ENCODE data around the gene SLC49A4.

The SLC49A4 gene

DNA sequence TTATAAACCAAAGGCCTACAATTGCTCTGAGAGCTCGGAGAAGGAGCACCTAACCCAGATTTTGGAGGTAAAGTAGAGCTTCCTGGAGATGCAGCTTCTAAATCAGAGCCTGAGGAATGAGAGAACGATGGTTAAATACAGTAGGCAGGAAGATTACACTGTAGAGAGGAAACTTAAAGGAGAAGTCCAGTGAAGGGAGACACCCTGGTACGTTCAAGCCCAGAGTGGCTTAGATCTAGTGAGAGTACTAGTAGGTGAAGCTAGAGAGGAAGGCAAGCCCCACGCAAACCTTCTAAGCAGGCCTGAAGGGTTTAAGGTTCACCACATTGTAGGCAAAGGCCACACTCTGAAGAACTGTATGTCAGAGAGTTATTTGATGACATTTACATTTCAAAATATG, 33.4 kb downstream of the SLC49A4 start:
- Histone ChIP-seq H3K27ac (ENCODE audit: extremely low read depth, low read depth, low read length) (no peak overlapping the region), H3K36me3 (ENCODE audit: control insufficient read depth in 2 of 2, insufficient read depth in 1 of 2, low read length in 2 of 2) (peaks cover 0 to 18% of the 10 kb centered on the region in 2 experiments; a peak in 2 of 3 replicates), H3K4me3 (ENCODE audit: low read depth, low read length) (no peak overlapping the region), H3K4me1 (ENCODE audit: control insufficient read depth, insufficient read depth, low read length) (no peaks in the 10 kb centered on the region), H3K9me3 (ENCODE audit: control insufficient read depth, insufficient read depth, low read depth, low read length) (no peaks in the 10 kb centered on the region)
- POLR2A ChIA-PET: no interaction called here
- CTCF ChIA-PET: no interaction called here
- TF ChIP-seq ZNF626 (tag by site-specific recombination; IDR thresholded peaks at IDR 0.05): no peak
- no peak for TF ChIP-seq ZNF664 (tag by site-specific recombination; IDR thresholded peaks at IDR 0.05)

DNA sequence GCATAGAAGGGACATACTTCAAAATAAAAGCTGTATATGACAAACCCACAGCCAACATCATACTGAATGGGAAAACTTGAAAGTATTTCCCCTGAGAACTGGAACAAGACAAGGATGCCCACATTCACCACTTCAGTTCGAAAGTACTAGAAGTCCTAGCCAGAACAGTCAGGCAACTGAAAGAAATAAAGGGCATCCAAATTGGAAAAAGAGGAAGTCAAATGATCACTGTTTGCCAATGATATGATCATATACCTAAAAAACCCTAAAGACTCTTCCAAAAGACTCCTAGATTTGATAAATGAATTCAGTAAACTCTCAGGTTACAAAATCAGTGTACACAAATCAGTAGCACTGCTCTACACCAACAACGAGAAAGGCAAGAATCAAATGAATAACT, 40.7 kb downstream of the SLC49A4 start:
- TF ChIP-seq GLI2 (tag by site-specific recombination; IDR thresholded peaks at IDR 0.05; ENCODE audit: borderline replicate concordance, low read depth): no peak
- TF ChIP-seq ZNF2 (tag by site-specific recombination; IDR thresholded peaks at IDR 0.05): no peak
- TF ChIP-seq RBAK (tag by site-specific recombination; IDR thresholded peaks at IDR 0.05): no peak
- TF ChIP-seq ZNF626 (tag by site-specific recombination; IDR thresholded peaks at IDR 0.05): no peak
- TF ChIP-seq ZNF335 (tag by site-specific recombination; conservative IDR thresholded peaks at IDR 0.05): no peak
- no peak for TF ChIP-seq GFI1B (tag by site-specific recombination; IDR thresholded peaks at IDR 0.05)
- TF ChIP-seq ZNF223 (tag by site-specific recombination; IDR thresholded peaks at IDR 0.05): no peak
- TF ChIP-seq ZNF596 (tag by site-specific recombination; IDR thresholded peaks at IDR 0.05): no peak
- TF ChIP-seq ZNF561 (tag by site-specific recombination; IDR thresholded peaks at IDR 0.05; ENCODE audit: borderline replicate concordance): no peak
- TF ChIP-seq ZNF449 (tag by site-specific recombination; IDR thresholded peaks at IDR 0.05): no peak
- TF ChIP-seq PRDM1 (tag by site-specific recombination; IDR thresholded peaks at IDR 0.05): no peak
- no peak for TF ChIP-seq ZNF10 (tag by site-specific recombination; IDR thresholded peaks at IDR 0.05)
- no peak for TF ChIP-seq ZNF426 (tag by site-specific recombination; IDR thresholded peaks at IDR 0.05)
- ChIA-PET POLR2A (no interaction called here), CTCF (interaction anchor here (0.6 kb wide), 1 partner anchor 13 kb away, joined by 3 read pairs; no protein-coding TSS in a partner anchor)
- Histone ChIP-seq H3K9me3 (ENCODE audit: control insufficient read depth, insufficient read depth, low read depth, low read length) (no peaks in the 10 kb centered on the region), H3K4me3 (ENCODE audit: low read depth, low read length) (no peak overlapping the region), H3K4me1 (ENCODE audit: control insufficient read depth, insufficient read depth, low read length) (no peaks in the 10 kb centered on the region), H3K27ac (ENCODE audit: extremely low read depth, low read depth, low read length) (no peak overlapping the region), H3K36me3 (ENCODE audit: control insufficient read depth in 2 of 2, insufficient read depth in 1 of 2, low read length in 2 of 2) (peaks cover 0 to 7% of the 10 kb centered on the region in 2 experiments; a peak in 2 of 3 replicates)

DNA sequence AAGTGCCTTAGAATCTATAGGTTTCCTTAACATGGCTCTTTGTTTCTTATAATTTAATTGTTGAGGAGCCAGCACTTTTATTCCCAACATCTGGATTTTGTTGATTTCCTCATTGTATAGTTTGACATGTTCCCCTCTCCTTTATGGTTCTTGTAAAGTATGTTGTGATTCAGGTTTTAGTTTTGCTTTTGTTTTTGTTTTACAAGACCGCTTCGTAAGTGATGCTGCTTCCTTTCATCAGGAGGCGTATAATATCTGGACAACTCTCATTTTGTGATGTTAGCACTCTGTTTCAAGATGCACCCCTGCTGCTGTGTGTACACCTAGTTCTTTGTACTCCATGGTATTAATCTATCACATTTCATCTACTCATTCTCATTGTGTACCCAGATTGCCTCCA, 48.7 kb downstream of the SLC49A4 start:
- no peak overlapping the region for H3K27ac ChIP-seq (ENCODE audit: extremely low read depth, low read depth, low read length)
- H3K4me1 ChIP-seq (ENCODE audit: control insufficient read depth, insufficient read depth, low read length): no peaks in the 10 kb centered on the region
- H3K9me3 ChIP-seq (ENCODE audit: control insufficient read depth, insufficient read depth, low read depth, low read length): no peaks in the 10 kb centered on the region
- H3K36me3 ChIP-seq (ENCODE audit: control insufficient read depth in 2 of 2, insufficient read depth in 1 of 2, low read length in 2 of 2): peaks cover 0 to 5% of the 10 kb centered on the region in 2 experiments; a peak in 2 of 3 replicates
- no peak overlapping the region for H3K4me3 ChIP-seq (ENCODE audit: low read depth, low read length)
- POLR2A ChIA-PET: no interaction called here
- CTCF ChIA-PET: interaction anchor here (0.7 kb wide), 1 partner anchor 35 kb away, joined by 3 read pairs; no protein-coding TSS in a partner anchor
- no peak for TF ChIP-seq ZNF423 (tag by site-specific recombination; IDR thresholded peaks at IDR 0.05)
- no peak for TF ChIP-seq YY2 (tag by site-specific recombination; IDR thresholded peaks at IDR 0.05)
- TF ChIP-seq GLI4 (tag by site-specific recombination; IDR thresholded peaks at IDR 0.05): no peak
- no peak for TF ChIP-seq ZNF654 (tag by site-specific recombination; IDR thresholded peaks at IDR 0.05; ENCODE audit: low read depth)
- TF ChIP-seq, protein P1, sequence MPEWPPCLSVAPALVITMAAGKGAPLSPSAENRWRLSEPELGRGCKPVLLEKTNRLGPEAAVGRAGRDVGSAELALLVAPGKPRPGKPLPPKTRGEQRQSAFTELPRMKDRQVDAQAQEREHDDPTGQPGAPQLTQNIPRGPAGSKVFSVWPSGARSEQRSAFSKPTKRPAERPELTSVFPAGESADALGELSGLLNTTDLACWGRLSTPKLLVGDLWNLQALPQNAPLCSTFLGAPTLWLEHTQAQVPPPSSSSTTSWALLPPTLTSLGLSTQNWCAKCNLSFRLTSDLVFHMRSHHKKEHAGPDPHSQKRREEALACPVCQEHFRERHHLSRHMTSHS (tag by site-specific recombination; IDR thresholded peaks at IDR 0.05): no peak
- TF ChIP-seq ZNF132 (tag by site-specific recombination; IDR thresholded peaks at IDR 0.05; ENCODE audit: borderline replicate concordance): no peak
- no peak for TF ChIP-seq KLF9 (tag by site-specific recombination; IDR thresholded peaks at IDR 0.05; ENCODE audit: low read depth)
- TF ChIP-seq, protein P2, sequence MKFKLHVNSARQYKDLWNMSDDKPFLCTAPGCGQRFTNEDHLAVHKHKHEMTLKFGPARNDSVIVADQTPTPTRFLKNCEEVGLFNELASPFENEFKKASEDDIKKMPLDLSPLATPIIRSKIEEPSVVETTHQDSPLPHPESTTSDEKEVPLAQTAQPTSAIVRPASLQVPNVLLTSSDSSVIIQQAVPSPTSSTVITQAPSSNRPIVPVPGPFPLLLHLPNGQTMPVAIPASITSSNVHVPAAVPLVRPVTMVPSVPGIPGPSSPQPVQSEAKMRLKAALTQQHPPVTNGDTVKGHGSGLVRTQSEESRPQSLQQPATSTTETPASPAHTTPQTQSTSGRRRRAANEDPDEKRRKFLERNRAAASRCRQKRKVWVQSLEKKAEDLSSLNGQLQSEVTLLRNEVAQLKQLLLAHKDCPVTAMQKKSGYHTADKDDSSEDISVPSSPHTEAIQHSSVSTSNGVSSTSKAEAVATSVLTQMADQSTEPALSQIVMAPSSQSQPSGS (tag by site-specific recombination; IDR thresholded peaks at IDR 0.05; ENCODE audit: low read depth): no peak
- TF ChIP-seq SCRT2 (tag by site-specific recombination; IDR thresholded peaks at IDR 0.05): no peak
- no peak for TF ChIP-seq ZSCAN16 (tag by site-specific recombination; IDR thresholded peaks at IDR 0.05)
- TF ChIP-seq ZNF341 (tag by site-specific recombination; IDR thresholded peaks at IDR 0.05; ENCODE audit: low read depth): no peak
- TF ChIP-seq RBAK (tag by site-specific recombination; IDR thresholded peaks at IDR 0.05): no peak
- TF ChIP-seq ZNF785 (tag by site-specific recombination; IDR thresholded peaks at IDR 0.05): no peak
- no peak for TF ChIP-seq ZNF10 (tag by site-specific recombination; IDR thresholded peaks at IDR 0.05)
- TF ChIP-seq, protein P3, sequence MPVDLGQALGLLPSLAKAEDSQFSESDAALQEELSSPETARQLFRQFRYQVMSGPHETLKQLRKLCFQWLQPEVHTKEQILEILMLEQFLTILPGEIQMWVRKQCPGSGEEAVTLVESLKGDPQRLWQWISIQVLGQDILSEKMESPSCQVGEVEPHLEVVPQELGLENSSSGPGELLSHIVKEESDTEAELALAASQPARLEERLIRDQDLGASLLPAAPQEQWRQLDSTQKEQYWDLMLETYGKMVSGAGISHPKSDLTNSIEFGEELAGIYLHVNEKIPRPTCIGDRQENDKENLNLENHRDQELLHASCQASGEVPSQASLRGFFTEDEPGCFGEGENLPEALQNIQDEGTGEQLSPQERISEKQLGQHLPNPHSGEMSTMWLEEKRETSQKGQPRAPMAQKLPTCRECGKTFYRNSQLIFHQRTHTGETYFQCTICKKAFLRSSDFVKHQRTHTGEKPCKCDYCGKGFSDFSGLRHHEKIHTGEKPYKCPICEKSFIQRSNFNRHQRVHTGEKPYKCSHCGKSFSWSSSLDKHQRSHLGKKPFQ (tag by site-specific recombination; IDR thresholded peaks at IDR 0.05): no peak
